Ammon's horn (tissue), 1 donor: Measurements from ENCODE around the gene MC2R.

ENCODE experiments used
- DNase-seq: peaks from one replicate; pipeline ENCODE4 v3.0.0-alpha.2; 2016; ENCODE audit warnings: low spot score

The MC2R gene

GRCh38 chr18:13915391-13915790, at the start of gene MC2R:
Gene MC2R (minus strand): TSS chr18:13915536. CDS start chr18:13885518, 30,018 bp downstream.
- no peak for DNase-seq

GRCh38 chr18:13945811-13946210, 30.5 kb upstream of the MC2R start:
- DNase-seq, result no peak

- no peak for DNase-seq
Measured at GRCh38 chr18:13943338-13943737, 28.0 kb upstream of the MC2R start.

GRCh38 chr18:13940326-13940725, 25.0 kb upstream of the MC2R start:
- no peak for DNase-seq

GRCh38 chr18:13934676-13935075, 19.3 kb upstream of the MC2R start:
- no peak for DNase-seq

- no peak for DNase-seq
Measured at GRCh38 chr18:13934058-13934457, 18.7 kb upstream of the MC2R start.

GRCh38 chr18:13932285-13933025, 17.1 kb upstream of the MC2R start:
- no peak for DNase-seq

GRCh38 chr18:13930964-13931363, 15.6 kb upstream of the MC2R start:
- DNase-seq, result no peak

- DNase-seq, result no peak
Measured at GRCh38 chr18:13923221-13923620, 7.9 kb upstream of the MC2R start.

GRCh38 chr18:13918898-13919297, 3.6 kb upstream of the MC2R start:
- no peak for DNase-seq

GRCh38 chr18:13917401-13917800, 2.1 kb upstream of the MC2R start:
- DNase-seq, result no peak

GRCh38 chr18:13916559-13916958, 1.2 kb upstream of the MC2R start:
- DNase-seq, result no peak

- DNase-seq, result no peak
Measured at GRCh38 chr18:13915995-13916431, 677 bp upstream of the MC2R start.

- DNase-seq, result no peak
Measured at GRCh38 chr18:13914756-13915155, 580 bp downstream of the MC2R start.

- DNase-seq, result no peak
Measured at GRCh38 chr18:13914170-13914569, 1.2 kb downstream of the MC2R start.

- no peak for DNase-seq
Measured at GRCh38 chr18:13913205-13913604, 2.1 kb downstream of the MC2R start.

GRCh38 chr18:13912601-13913000, 2.7 kb downstream of the MC2R start:
- DNase-seq, result no peak

- no peak for DNase-seq
Measured at GRCh38 chr18:13910986-13911385, 4.3 kb downstream of the MC2R start.

- no peak for DNase-seq
Measured at GRCh38 chr18:13910501-13910900, 4.8 kb downstream of the MC2R start.

- DNase-seq, result no peak
Measured at GRCh38 chr18:13909141-13909940, 6.0 kb downstream of the MC2R start.

GRCh38 chr18:13900633-13901032, 14.7 kb downstream of the MC2R start:
- no peak for DNase-seq

- no peak for DNase-seq
Measured at GRCh38 chr18:13895505-13896033, 19.8 kb downstream of the MC2R start.

GRCh38 chr18:13894531-13894930, 20.8 kb downstream of the MC2R start:
- no peak for DNase-seq
